ENCODE data around the gene L1CAM.

DNA sequence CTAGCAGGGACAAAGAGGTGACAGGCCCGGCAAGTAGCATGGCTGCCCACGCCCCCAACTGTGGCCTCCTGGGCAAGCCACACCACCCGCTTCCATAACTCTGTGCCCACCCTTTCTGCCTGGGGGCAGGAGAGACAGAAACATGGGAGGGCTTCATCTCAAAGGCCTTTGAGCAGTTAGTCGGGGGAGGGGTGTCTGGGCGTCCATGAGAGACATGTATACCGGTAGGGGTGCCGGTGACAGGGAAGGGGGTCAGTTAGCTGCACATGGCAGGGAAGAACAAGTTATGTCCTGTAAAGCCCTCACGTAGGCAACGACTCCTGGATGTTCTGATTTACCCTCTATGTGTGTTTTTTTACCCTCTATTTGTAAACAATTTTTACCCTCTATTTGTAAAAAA is 64.9 kb downstream of the L1CAM start:
- TF ChIP-seq POLR2AphosphoS5 (IDR thresholded peaks at IDR 0.05; ENCODE audit: borderline replicate concordance, low read depth, low read length) (no peak), FOXP2 (optimal IDR thresholded peaks at IDR 0.05; ENCODE audit: control extremely low read depth, extremely low read length, insufficient read depth) (no peak)

All from SK-N-MC (cell line).